GM23338 (cell line): ENCODE measurements around the gene LRRN1. TPM values are rescaled to one million over a fixed set of nuclear protein-coding genes. Genes with fewer than 3 reads are reported as not detected.

Experiments
- ATAC-seq: fragments of 200-7000 bp; cut with Tn5 transposase; 3 replicates; pipeline ENCODE4 v1.9.1; 2020
- DNase-seq: peaks from one replicate; pipeline ENCODE4 v3.0.0-alpha.2; 2015; ENCODE audit warnings: low spot score
- H2AFZ ChIP-seq: fragments of 200-600 bp; sonication (generic); 2 replicates; pipeline ENCODE4 v1.8.0; 2016; ENCODE audit warnings: antibody characterized with exemption, mild to moderate bottlenecking, moderate library complexity
- H3F3A ChIP-seq: fragments of 200-600 bp; sonication (generic); replicated peaks from 2 replicates; pipeline ENCODE4 v1.8.0; 2017; ENCODE audit warnings: antibody characterized with exemption, mixed run types, low read depth
- H3K27ac ChIP-seq: fragments of 200-600 bp; sonication (generic); 2 replicates; pipeline ENCODE4 v1.6.1; 2016; ENCODE audit warnings: low read depth
- H3K27me3 ChIP-seq: fragments of 200-600 bp; sonication (generic); 2 replicates; pipeline ENCODE4 v1.8.0; 2016; ENCODE audit warnings: mild to moderate bottlenecking, mixed run types, moderate library complexity; ENCODE audit not compliant: insufficient read depth
- H3K36me3 ChIP-seq: fragments of 200-600 bp; sonication (generic); 2 replicates; pipeline ENCODE4 v1.8.0; 2016; ENCODE audit warnings: mild to moderate bottlenecking; ENCODE audit not compliant: insufficient read depth
- H3K4me1 ChIP-seq: fragments of 200-600 bp; sonication (generic); 2 replicates; pipeline ENCODE4 v1.8.0; 2016; ENCODE audit warnings: mild to moderate bottlenecking, moderate library complexity; ENCODE audit not compliant: insufficient read depth
- H3K4me2 ChIP-seq: fragments of 200-600 bp; sonication (generic); 2 replicates; pipeline ENCODE4 v1.7.1; 2017; ENCODE audit warnings: mixed run types
- H3K4me3 ChIP-seq: fragments of 200-600 bp; sonication (generic); 2 replicates; pipeline ENCODE4 v1.6.1; 2016; ENCODE audit warnings: mixed run types
- H3K79me2 ChIP-seq: fragments of 200-600 bp; sonication (generic); replicated peaks from 2 replicates; pipeline ENCODE4 v1.8.0; 2017; ENCODE audit warnings: mild to moderate bottlenecking; ENCODE audit not compliant: insufficient read depth
- H3K9me2 ChIP-seq: fragments of 200-600 bp; sonication (generic); 2 replicates; pipeline ENCODE4 v1.8.0; 2017; ENCODE audit not compliant: insufficient read depth
- H4K20me1 ChIP-seq: fragments of 200-600 bp; sonication (generic); replicated peaks from 2 replicates; pipeline ENCODE4 v1.8.0; 2017; ENCODE audit warnings: mild to moderate bottlenecking; ENCODE audit not compliant: insufficient read depth
- H3K27ac Mint-ChIP-seq: 2 replicates; pipeline ENCODE4 v1.8.0; 2020; ENCODE audit warnings: inconsistent platforms, mild to moderate bottlenecking, moderate library complexity, mixed read lengths
- H3K27me3 Mint-ChIP-seq: 3 replicates; pipeline ENCODE4 v1.8.0; 2022; ENCODE audit warnings: low read depth, mild to moderate bottlenecking, moderate library complexity, mixed read lengths, inconsistent platforms; ENCODE audit not compliant: insufficient read depth, poor library complexity
- H3K36me3 Mint-ChIP-seq: 3 replicates; pipeline ENCODE4 v1.8.0; 2021; ENCODE audit warnings: low read depth, mild to moderate bottlenecking, inconsistent platforms, moderate library complexity, mixed read lengths
- H3K4me1 Mint-ChIP-seq: 3 replicates; pipeline ENCODE4 v1.8.0; 2020; ENCODE audit warnings: mild to moderate bottlenecking, inconsistent platforms, mixed read lengths
- H3K4me3 Mint-ChIP-seq: 3 replicates; pipeline ENCODE4 v1.8.0; 2021; ENCODE audit warnings: moderate library complexity, mild to moderate bottlenecking, inconsistent platforms, mixed read lengths
- H3K9me3 Mint-ChIP-seq: 3 replicates; pipeline ENCODE4 v1.8.0; 2020; ENCODE audit warnings: moderate library complexity, mild to moderate bottlenecking, inconsistent platforms, mixed read lengths
- CTCF ChIP-seq, 2 experiments: fragments of 200-600 bp in 1 of 2; sonication (generic) in 1 of 2; conservative IDR thresholded peaks; 2 replicates each; pipeline versions ENCODE4 v1.5.1 to v1.6.1; 2016 to 2017; ENCODE audit warnings: antibody characterized with exemption in 2 of 2, low read depth in 2 of 2, mild to moderate bottlenecking in 2 of 2, moderate library complexity in 1 of 2
- EZH2 ChIP-seq: fragments of 200-600 bp; sonication (generic); IDR thresholded peaks from one replicate; pipeline ENCODE4 v1.8.0; 2017; ENCODE audit warnings: antibody characterized with exemption, mild to moderate bottlenecking, low read depth; ENCODE audit not compliant: unreplicated experiment
- NANOG ChIP-seq: IDR thresholded peaks from 2 replicates; pipeline ENCODE4 v1.6.1; 2016; ENCODE audit warnings: antibody characterized with exemption, borderline replicate concordance
- POLR2AphosphoS5 ChIP-seq: IDR thresholded peaks from 2 replicates; pipeline ENCODE4 v1.6.1; 2016; ENCODE audit warnings: antibody characterized with exemption, low read depth
- REST ChIP-seq: IDR thresholded peaks from one replicate; pipeline ENCODE4 v1.6.1; 2018; ENCODE audit warnings: antibody characterized with exemption; ENCODE audit not compliant: unreplicated experiment
- ZNF114 ChIP-seq: fragments of 250-450 bp; sonication (Bioruptor Pico); IDR thresholded peaks from 2 replicates; pipeline ENCODE4 v1.5.0; 2020; ENCODE audit warnings: mild to moderate bottlenecking, moderate library complexity
- polyA plus RNA-seq: library from polyadenylated mRNA; unstranded; fragments of >200 nt; fragmentation: Nextera tagmentation; extraction: Ambion mirVana; gene quantifications from 2 replicates; pipeline ENCODE4 v1.2.1, GENCODE V29; 2016
- total RNA-seq: library from RNA; depleted of rRNA; stranded (reverse); fragments of >200 nt; shearing (Covaris generic); gene quantifications from 2 replicates; pipeline ENCODE4 v1.2.3, GENCODE V29; 2014

The LRRN1 gene
- total and polyA plus RNA-seq, 2 experiments from 2014 or later: 85.7 to 172 TPM

- no peak for TF ChIP-seq CTCF (conservative IDR thresholded peaks at IDR 0.05; ENCODE audit: low read depth in 2 of 2)
Measured at GRCh38 chr3:3806856-3807255, 7.6 kb downstream of the LRRN1 start (continued).

- Histone ChIP-seq H3K4me3 (no peak overlapping the region), H3K27me3 (no peaks in the 10 kb centered on the region), H3F3A (no peaks in the 10 kb centered on the region), H3K4me2 (no peak overlapping the region), H2AFZ (no peak overlapping the region), H3K79me2 (peaks cover 100% of the 10 kb centered on the region), H3K36me3 (peaks cover 28% of the 10 kb centered on the region), H4K20me1 (peaks cover 83% of the 10 kb centered on the region), H3K9me2 (no peaks in the 10 kb centered on the region), H3K4me1 (peaks cover 15% of the 10 kb centered on the region; the same call in 1 of the 2 replicates), H3K27ac (no peak overlapping the region)
- TF ChIP-seq EZH2: no peak
- Mint-ChIP-seq H3K27me3 (no peaks in the 10 kb centered on the region), H3K9me3 (no peaks in the 10 kb centered on the region), H3K4me3 (no peak overlapping the region), H3K36me3 (peaks cover 74% of the 10 kb centered on the region), H3K27ac (no peak overlapping the region), H3K4me1 (peaks cover 28% of the 10 kb centered on the region)
- ATAC-seq: no peak
- no peak for DNase-seq
Measured at GRCh38 chr3:3813013-3813412, 13.8 kb downstream of the LRRN1 start.

GRCh38 chr3:3815206-3815605, 16.0 kb downstream of the LRRN1 start:
- Mint-ChIP-seq H3K9me3 (no peaks in the 10 kb centered on the region), H3K27me3 (no peaks in the 10 kb centered on the region), H3K27ac (no peak overlapping the region), H3K36me3 (peaks cover 59% of the 10 kb centered on the region), H3K4me1 (peaks cover 33% of the 10 kb centered on the region), H3K4me3 (no peak overlapping the region)
- TF ChIP-seq EZH2 (no peak), REST (no peak), POLR2AphosphoS5 (no peak), ZNF114 (CRISPR knock-in tag) (no peak), NANOG (no peak)
- Histone ChIP-seq H3K9me2 (no peaks in the 10 kb centered on the region), H4K20me1 (peaks cover 65% of the 10 kb centered on the region), H3K27me3 (no peaks in the 10 kb centered on the region), H3K79me2 (peaks cover 100% of the 10 kb centered on the region), H3K4me1 (peaks cover 14% of the 10 kb centered on the region; the same call in 1 of the 2 replicates), H3F3A (no peaks in the 10 kb centered on the region), H3K4me3 (no peak overlapping the region), H3K4me2 (no peak overlapping the region), H3K27ac (no peak overlapping the region), H2AFZ (no peak overlapping the region), H3K36me3 (peaks cover 34% of the 10 kb centered on the region)
- no peak for DNase-seq
- ATAC-seq: no peak
